DND-41 (cell line): ENCODE results near the gene SIRT6.

Source experiments
- CTCF ChIP-seq: IDR thresholded peaks from 2 replicates; pipeline ENCODE4 v1.5.1; 2012; ENCODE audit warnings: borderline replicate concordance, low read length, moderate library complexity, mild to moderate bottlenecking; ENCODE audit not compliant: poor library complexity, severe bottlenecking; ENCODE audit errors: extremely low read depth
- EZH2 ChIP-seq: IDR thresholded peaks from 3 replicates; pipeline ENCODE4 v1.6.1; 2012; ENCODE audit warnings: borderline replicate concordance, low read depth, mild to moderate bottlenecking, moderate library complexity, low read length, inconsistent platforms; ENCODE audit not compliant: severe bottlenecking

- no peak for TF ChIP-seq CTCF
- TF ChIP-seq EZH2, result no peak
Measured at GRCh38 chr19:4138445-4138844, 43.9 kb downstream of the SIRT6 start.
